ENCODE results near the gene GRAP2. TPM values are rescaled to one million over a fixed set of nuclear protein-coding genes. Genes with fewer than 3 reads are reported as not detected.

GRAP2 gene
- total and polyA plus RNA-seq, 2 of the 8 experiments (the other 6 are each of a cell fraction or from before 2014, with no cell fraction given), result 0.08 TPM; not detected in 1

DNA sequence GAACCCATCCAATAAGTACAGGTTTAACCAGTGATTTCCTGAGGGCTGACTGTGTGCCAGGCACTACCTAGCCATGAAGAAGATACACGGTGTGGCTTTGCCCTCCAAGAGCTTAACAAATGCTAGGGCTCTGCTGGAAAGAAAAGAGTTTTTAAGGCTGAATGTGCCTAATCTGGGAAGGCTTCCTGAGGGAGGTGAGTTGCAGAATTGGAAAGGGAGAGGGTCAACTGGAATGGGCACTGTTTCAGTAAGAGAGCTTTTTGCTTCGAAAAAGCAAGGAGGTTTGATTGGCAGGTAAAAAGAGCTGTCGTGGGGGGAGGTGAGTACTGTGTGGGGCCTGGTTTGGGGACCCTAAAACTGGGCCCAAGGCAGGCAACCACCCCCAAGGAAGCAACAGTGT is 96.5 kb downstream of the GRAP2 start:
- H3K79me2 ChIP-seq (ENCODE audit: control insufficient read depth in 1 of 2, insufficient read depth in 2 of 2, low read length in 2 of 2), result peaks cover under 1 to 48% of the 10 kb centered on the region in 2 experiments
- peak overlapping the region; percentile 2; the same call in 1 of the 2 replicates for H3K27ac ChIP-seq (ENCODE audit: low read depth, low read length)
- TF ChIP-seq BACH1 (IDR thresholded peaks at IDR 0.05; ENCODE audit: low read length) (no peak), EGR1 (IDR thresholded peaks at IDR 0.05; ENCODE audit: borderline replicate concordance, low read depth, low read length) (no peak), TBP (IDR thresholded peaks at IDR 0.05; ENCODE audit: low read depth, low read length) (no peak), YY1 (IDR thresholded peaks at IDR 0.05; ENCODE audit: low read depth, low read length) (no peak), SAP30 (IDR thresholded peaks at IDR 0.05; ENCODE audit: insufficient read depth, insufficient replicate concordance, low read length) (no peak), SP2 (IDR thresholded peaks at IDR 0.05; ENCODE audit: low read length) (no peak), POLR2A (IDR thresholded peaks at IDR 0.05; ENCODE audit: control extremely low read depth in 1 of 2, low read depth in 2 of 2, low read length in 2 of 2) (no peak), TCF12 (IDR thresholded peaks at IDR 0.05; ENCODE audit: low read depth, low read length) (no peak), CBX5 (IDR thresholded peaks at IDR 0.05; ENCODE audit: low read depth, low read length) (no peak), ZNF274 (IDR thresholded peaks at IDR 0.05; ENCODE audit: borderline replicate concordance, extremely low read depth, low read length) (no peak), KDM4A (IDR thresholded peaks at IDR 0.05; ENCODE audit: low read depth, low read length, severe bottlenecking) (no peak)
- TF ChIP-seq, protein P1, sequence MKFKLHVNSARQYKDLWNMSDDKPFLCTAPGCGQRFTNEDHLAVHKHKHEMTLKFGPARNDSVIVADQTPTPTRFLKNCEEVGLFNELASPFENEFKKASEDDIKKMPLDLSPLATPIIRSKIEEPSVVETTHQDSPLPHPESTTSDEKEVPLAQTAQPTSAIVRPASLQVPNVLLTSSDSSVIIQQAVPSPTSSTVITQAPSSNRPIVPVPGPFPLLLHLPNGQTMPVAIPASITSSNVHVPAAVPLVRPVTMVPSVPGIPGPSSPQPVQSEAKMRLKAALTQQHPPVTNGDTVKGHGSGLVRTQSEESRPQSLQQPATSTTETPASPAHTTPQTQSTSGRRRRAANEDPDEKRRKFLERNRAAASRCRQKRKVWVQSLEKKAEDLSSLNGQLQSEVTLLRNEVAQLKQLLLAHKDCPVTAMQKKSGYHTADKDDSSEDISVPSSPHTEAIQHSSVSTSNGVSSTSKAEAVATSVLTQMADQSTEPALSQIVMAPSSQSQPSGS (IDR thresholded peaks at IDR 0.05; ENCODE audit: low read length), result no peak

More for the DNA sequence above, 96.5 kb downstream of the GRAP2 start:
- peaks cover 0 to 19% (median 13%) of the 10 kb centered on the region in 4 experiments; a peak in 6 of 7 replicates for H3K27me3 ChIP-seq (replicated peaks in 1 of 4; ENCODE audit: control insufficient read depth in 3 of 4, extremely low read depth in 1 of 4, insufficient read depth in 3 of 4, low read length in 3 of 4)
- CTCF ChIA-PET (ENCODE audit: partially characterized antibody), result interaction anchor here (0.9 to 7.0 kb wide), 5 partner anchors 12 to 65 kb away, joined by 4 to 35 read pairs (median 7); no protein-coding TSS in a partner anchor
- FAIRE-seq (no peak), DNase-seq (ENCODE audit: low read depth in 1 of 2, low spot score in 2 of 2) (no peak)
- no peaks in the 10 kb centered on the region for H3K9me3 ChIP-seq (ENCODE audit: insufficient read depth in 2 of 2, low read depth in 1 of 2, low read length in 1 of 2)
- peak overlapping the region; percentile 55 for H4K5ac ChIP-seq (ENCODE audit: insufficient read length, low read depth, low read length)
- no peak overlapping the region for H3K23ac ChIP-seq (ENCODE audit: insufficient read length)
- H2AK5ac ChIP-seq (ENCODE audit: low read depth, low read length), result peak overlapping the region; percentile 41; the same call in 1 of the 2 replicates
- H4K20me1 ChIP-seq (replicated peaks in 1 of 2; ENCODE audit: control insufficient read depth in 1 of 2, insufficient read depth in 2 of 2, low read length in 2 of 2), result peaks cover 0 to 3% of the 10 kb centered on the region in 2 experiments
- peaks cover 6% of the 10 kb centered on the region; the same call in 1 of the 2 replicates for H3K79me1 ChIP-seq (ENCODE audit: low read depth, low read length)
- POLR2A ChIA-PET (ENCODE audit: partially characterized antibody), result interaction anchor here (0.9 to 6.5 kb wide), 9 partner anchors 9 to 81 kb away, joined by 3 to 44 read pairs (median 3); no protein-coding TSS in a partner anchor
- H4K91ac ChIP-seq (replicated peaks; ENCODE audit: insufficient read length, low read length), result peak overlapping the region; percentile 61
- no peak overlapping the region for H3K56ac ChIP-seq (replicated peaks; ENCODE audit: insufficient read length, low read depth, low read length)
- no peak overlapping the region for H2AFZ ChIP-seq (ENCODE audit: low read length)
- peak overlapping the region in 1 of 2 experiments; percentile 80; a peak in 1 of 4 replicates for H3K4me2 ChIP-seq (ENCODE audit: insufficient read depth in 1 of 2, low read depth in 2 of 2, low read length in 2 of 2)
- H3K4me1 ChIP-seq (replicated peaks in 1 of 4; ENCODE audit: control insufficient read depth in 3 of 4, insufficient read depth in 4 of 4, low read length in 3 of 4), result peaks cover 26 to 53% (median 42%) of the 10 kb centered on the region in 4 experiments
- no peaks in the 10 kb centered on the region for H3K36me3 ChIP-seq (ENCODE audit: control insufficient read depth in 2 of 4, insufficient read depth in 4 of 4, low read length in 3 of 4)
- H4K8ac ChIP-seq (ENCODE audit: extremely low read depth, insufficient read depth, low read length), result no peak overlapping the region
- peak overlapping the region; percentile 76 for H3K18ac ChIP-seq (ENCODE audit: extremely low read depth, low read length)
- peak overlapping the region; percentile 31 for H2BK120ac ChIP-seq (replicated peaks; ENCODE audit: low read depth, low read length)
- peak overlapping the region; percentile 19; the same call in 1 of the 2 replicates for H2BK15ac ChIP-seq (ENCODE audit: low read length)
- H3K4me3 ChIP-seq (ENCODE audit: extremely low read depth in 1 of 4, insufficient read depth in 2 of 4, low read depth in 3 of 4, low read length in 4 of 4), result peak overlapping the region in 2 of 4 experiments; percentile 7 to 30; a peak in 1 of 8 replicates
- H3K9ac ChIP-seq (replicated peaks in 1 of 4; ENCODE audit: extremely low read depth in 1 of 4, low read depth in 3 of 4, low read length in 3 of 4), result no peak overlapping the region
- 76% methylated on average over 3 of the region's 3 CpGs; no CpG with 5 or more reads in 1 of the 2 experiments for WGBS, 2 experiments (ENCODE audit: extremely low coverage in 1 of 2, insufficient coverage in 1 of 2, insufficient read length in 1 of 2, insufficient replicate concordance in 2 of 2, low coverage in 1 of 2, low lambda C conversion rate in 2 of 2, missing lambda C conversion rate in 1 of 2)
- H3K4ac ChIP-seq (replicated peaks; ENCODE audit: insufficient read length, low read depth, low read length), result no peak overlapping the region
- 0 out of 2 replicates have a peak overlapping the region, but pooled peaks have one; percentile 19 for H2BK20ac ChIP-seq (ENCODE audit: low read length)
- H2BK5ac ChIP-seq (ENCODE audit: low read depth, low read length), result peak overlapping the region; percentile 57; the same call in 1 of the 2 replicates
- no peak overlapping the region for H3K14ac ChIP-seq (ENCODE audit: insufficient read length)
- peak overlapping the region; percentile 60 for H2BK12ac ChIP-seq (ENCODE audit: low read depth, low read length)
- H3K23me2 ChIP-seq (ENCODE audit: low read depth, low read length), result peaks cover 8% of the 10 kb centered on the region; the same call in 1 of the 2 replicates

Measured in H1 (cell line).